ENCODE results near the gene EVX2. TPM values are rescaled to one million over a fixed set of nuclear protein-coding genes. Genes with fewer than 3 reads are reported as not detected.

Gene EVX2
- total and polyA plus RNA-seq, 10 donors: not detected

DNA sequence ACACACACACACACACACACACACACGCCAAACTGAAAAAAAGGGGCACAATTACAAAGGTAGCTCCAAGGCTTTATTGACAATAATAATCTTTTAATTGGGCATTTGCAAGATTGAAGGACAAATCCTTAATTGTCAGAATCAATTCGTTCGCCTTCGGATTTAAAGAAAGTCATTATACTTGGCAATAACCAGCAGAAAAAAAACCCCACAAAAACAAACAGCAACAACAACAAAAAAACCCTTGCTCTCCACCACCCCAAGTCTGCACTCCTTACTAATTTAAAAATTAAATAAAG is 44.0 kb upstream of the EVX2 start:
- Histone ChIP-seq H3K4me3 (peak overlapping the region in 1 of 8 donors; percentile 47), H3K36me3 (no peaks in the 10 kb centered on the region), H3K4me1 (peaks cover 0 to 77% (median 44%) of the 10 kb centered on the region in 6 donors), H3K27me3 (replicated peaks in 1 of 7) (peaks cover 8 to 100% (median 92%) of the 10 kb centered on the region in 7 donors), H3K9me3 (no peaks in the 10 kb centered on the region), H3K27ac (peak overlapping the region in 7 of 8 donors; percentile 69 to 93 (median 86))
- DNase-seq: no peak
- 23 to 31% (median 24%) methylated on average over 4 of the region's 4 CpGs for WGBS, 5 donors
- TF ChIP-seq, protein P1, sequence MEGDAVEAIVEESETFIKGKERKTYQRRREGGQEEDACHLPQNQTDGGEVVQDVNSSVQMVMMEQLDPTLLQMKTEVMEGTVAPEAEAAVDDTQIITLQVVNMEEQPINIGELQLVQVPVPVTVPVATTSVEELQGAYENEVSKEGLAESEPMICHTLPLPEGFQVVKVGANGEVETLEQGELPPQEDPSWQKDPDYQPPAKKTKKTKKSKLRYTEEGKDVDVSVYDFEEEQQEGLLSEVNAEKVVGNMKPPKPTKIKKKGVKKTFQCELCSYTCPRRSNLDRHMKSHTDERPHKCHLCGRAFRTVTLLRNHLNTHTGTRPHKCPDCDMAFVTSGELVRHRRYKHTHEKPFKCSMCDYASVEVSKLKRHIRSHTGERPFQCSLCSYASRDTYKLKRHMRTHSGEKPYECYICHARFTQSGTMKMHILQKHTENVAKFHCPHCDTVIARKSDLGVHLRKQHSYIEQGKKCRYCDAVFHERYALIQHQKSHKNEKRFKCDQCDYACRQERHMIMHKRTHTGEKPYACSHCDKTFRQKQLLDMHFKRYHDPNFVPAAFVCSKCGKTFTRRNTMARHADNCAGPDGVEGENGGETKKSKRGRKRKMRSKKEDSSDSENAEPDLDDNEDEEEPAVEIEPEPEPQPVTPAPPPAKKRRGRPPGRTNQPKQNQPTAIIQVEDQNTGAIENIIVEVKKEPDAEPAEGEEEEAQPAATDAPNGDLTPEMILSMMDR (IDR thresholded peaks at IDR 0.05 in 8 of 11, conservative IDR thresholded peaks at IDR 0.05 in 3 of 11): no peak
- no peak for TF ChIP-seq POLR2A (IDR thresholded peaks at IDR 0.05)
- no peak for TF ChIP-seq POLR2AphosphoS5 (IDR thresholded peaks at IDR 0.05)
- intact Hi-C loops (cut with DNase I; ENCODE audit: low total_unique reads): loop anchor here (5.0 kb wide), 4 partner anchors 425 to 1020 kb away; no protein-coding TSS in a partner anchor

DNA sequence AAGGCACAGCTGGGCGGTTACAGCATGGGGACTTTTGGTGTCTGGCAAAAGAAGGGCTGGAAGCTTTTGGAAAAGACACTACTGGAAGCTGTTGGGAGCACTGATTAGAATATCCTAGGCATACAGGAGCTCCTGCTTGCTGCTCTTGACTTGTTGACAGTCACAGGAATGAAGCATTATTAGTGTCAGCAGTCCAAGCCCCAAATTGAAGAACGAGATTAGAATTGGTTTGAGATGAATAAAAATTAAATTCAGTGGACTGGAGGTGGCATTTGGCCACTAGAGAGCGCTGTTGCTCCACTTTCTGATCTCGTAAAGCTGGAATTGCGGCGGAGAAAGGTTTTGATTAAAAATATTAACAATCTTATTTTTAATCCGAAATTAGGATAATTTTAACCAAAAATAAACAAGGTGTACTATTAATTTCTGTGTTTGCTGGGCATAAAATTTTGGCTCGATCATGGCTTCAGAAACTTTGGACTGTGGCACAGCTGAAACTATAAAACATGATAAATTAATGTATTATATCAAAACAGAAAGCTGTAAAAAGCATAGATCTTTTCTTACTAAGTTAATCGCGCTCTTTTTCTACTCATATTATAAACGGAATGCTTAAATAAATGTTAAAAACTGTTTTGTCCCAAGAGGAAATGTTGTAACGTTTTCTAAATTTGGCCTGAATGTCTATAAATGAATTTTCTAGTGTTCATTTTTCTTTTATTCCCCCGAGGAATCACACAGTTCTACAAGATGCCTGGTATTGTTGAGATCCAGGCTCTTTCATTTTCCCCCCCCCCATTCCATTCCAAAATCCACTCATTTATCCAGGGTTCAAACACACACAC is 43.4 kb upstream of the EVX2 start:
- no peak for TF ChIP-seq POLR2AphosphoS5 (IDR thresholded peaks at IDR 0.05)
- TF ChIP-seq, protein P1 (IDR thresholded peaks at IDR 0.05 in 8 of 11, conservative IDR thresholded peaks at IDR 0.05 in 3 of 11): peak; percentile 56 to 94 (median 80)
- no peak for DNase-seq
- peaks cover 8 to 100% (median 92%) of the 10 kb centered on the region in 7 donors for H3K27me3 ChIP-seq (replicated peaks in 1 of 7)
- H3K9me3 ChIP-seq: no peaks in the 10 kb centered on the region
- intact Hi-C loops (cut with DNase I; ENCODE audit: low total_unique reads): loop anchor here (5.0 kb wide), 4 partner anchors 425 to 1020 kb away; no protein-coding TSS in a partner anchor
- 4 to 5% (median 4%) methylated on average over 13 of the region's 13 CpGs for WGBS, 5 donors
- no peaks in the 10 kb centered on the region for H3K36me3 ChIP-seq
- H3K4me3 ChIP-seq: peak overlapping the region in 1 of 8 donors; percentile 4
- peak overlapping the region in 4 of 8 donors; percentile 24 to 93 (median 58) for H3K27ac ChIP-seq
- peaks cover 0 to 77% (median 48%) of the 10 kb centered on the region in 6 donors for H3K4me1 ChIP-seq

- Histone ChIP-seq H3K4me1 (peaks cover 0 to 74% (median 50%) of the 10 kb centered on the region in 6 donors), H3K9me3 (no peaks in the 10 kb centered on the region), H3K27ac (no peak overlapping the region), H3K27me3 (replicated peaks in 1 of 7) (peaks cover 8 to 100% (median 92%) of the 10 kb centered on the region in 7 donors), H3K4me3 (no peak overlapping the region), H3K36me3 (no peaks in the 10 kb centered on the region)
- WGBS, 5 donors: 26 to 46% (median 37%) methylated on average over 6 of the region's 6 CpGs
- intact Hi-C loops (cut with DNase I; ENCODE audit: low total_unique reads): loop anchor here (5.0 kb wide), 4 partner anchors 427 to 1022 kb away; no protein-coding TSS in a partner anchor
- DNase-seq: no peak
- TF ChIP-seq POLR2A (IDR thresholded peaks at IDR 0.05) (no peak), POLR2AphosphoS5 (IDR thresholded peaks at IDR 0.05) (no peak)
- TF ChIP-seq, protein P1 (IDR thresholded peaks at IDR 0.05 in 8 of 11, conservative IDR thresholded peaks at IDR 0.05 in 3 of 11): no peak
Measured at GRCh38 chr2:176125772-176126054, 42.0 kb upstream of the EVX2 start.
